Measurements from ENCODE around the gene SDHA.
"Not testable (repeated sequence)": the region's sequence is repeated elsewhere in the genome, so short reads cannot be mapped to it uniquely, and the experiment has no call there.

The SDHA gene

DNA sequence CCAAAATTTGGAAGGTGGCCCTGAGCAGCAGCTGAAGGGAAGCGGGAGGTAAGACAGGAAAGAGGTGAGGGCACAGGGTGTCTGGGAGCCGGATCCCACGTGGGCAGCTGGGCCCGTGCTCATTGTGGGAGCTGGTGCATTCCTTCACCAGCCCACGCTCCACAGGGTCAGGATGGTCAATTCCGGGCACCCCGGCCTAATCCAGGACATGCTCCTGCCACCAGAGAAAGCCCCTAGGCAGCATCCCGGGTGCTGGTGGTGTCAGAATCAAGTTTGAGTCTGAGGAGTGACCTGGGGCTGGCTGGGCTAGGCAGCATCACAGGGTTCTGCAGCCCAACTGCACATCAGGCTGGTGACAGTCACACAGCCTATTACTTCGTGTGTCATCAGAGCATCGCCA, 46.2 kb downstream of the SDHA start:
- DNase-seq = no peak

DNA sequence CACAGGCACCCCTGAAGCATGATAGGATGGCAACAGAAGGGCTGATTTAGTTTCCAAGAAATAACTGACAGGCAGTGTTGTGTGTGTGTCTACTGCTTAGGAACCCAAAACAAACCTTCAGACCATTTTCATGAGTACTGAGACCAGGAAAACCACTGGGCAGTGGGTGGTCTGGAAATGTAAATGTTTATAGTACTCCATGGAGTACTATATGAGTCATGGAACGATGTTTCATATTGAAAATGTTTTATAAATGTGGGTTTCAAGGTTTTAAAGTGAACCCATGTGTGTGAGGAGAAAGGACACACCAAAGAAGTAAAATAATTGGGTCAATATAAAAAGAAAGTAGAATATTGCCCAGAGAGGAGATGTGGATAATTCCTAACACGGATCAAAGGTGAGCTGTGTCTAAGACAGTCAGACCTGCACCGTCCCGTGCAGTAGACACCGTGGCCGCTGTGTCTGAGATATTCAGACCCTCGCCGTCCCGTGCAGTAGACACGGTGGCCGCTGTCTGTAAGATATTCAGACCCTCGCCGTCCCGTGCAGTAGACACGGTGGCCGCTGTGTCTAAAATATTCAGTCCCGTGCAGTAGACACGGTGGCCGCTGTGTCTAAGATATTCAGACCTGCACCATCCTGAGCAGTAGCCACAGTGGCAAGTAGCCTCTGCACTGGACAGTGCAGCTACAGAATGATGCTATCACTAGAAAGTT, 48.3 kb downstream of the SDHA start:
- DNase-seq = not testable (repeated sequence)

DNA sequence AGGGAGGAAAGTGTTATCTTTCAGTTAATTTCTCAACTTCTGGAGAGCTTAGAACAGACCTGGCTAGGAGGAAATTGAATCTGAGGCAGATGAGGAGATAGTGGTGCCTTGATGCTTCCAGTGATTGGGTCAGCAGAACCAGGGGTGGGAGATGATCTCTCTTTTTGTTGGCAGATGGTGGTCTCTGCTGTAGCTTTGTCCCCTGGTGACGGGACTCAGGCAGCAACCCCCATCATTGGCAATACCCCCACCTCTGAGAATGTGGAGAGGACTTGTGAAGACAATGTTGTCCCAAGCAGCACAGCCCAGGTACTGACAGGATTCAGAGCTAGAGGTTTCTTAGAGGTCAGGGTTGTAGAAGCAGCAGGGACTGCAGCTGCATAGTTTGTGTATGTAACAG, 49.6 kb downstream of the SDHA start:
- DNase-seq = no peak

DNA sequence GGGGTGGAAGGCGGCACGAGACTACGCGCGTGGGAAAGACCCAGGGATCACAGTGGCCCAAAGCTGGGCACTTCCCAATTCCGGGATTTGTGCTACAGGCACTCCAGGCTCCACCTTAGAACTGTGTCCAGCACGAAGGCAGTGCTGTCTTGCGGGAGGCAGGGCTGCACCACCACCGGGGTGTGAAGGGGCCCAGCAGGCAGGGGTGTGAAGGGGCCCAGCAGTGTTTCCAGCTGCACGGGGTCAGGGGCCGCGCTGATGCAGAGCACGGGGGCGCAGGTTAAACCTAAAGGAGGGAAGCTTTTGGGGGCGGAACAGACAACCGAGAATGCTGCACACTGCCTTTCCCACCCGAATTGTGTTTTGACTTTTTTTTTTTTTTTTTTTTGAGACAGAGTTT, 52.2 kb downstream of the SDHA start:
- no peak for DNase-seq

DNA sequence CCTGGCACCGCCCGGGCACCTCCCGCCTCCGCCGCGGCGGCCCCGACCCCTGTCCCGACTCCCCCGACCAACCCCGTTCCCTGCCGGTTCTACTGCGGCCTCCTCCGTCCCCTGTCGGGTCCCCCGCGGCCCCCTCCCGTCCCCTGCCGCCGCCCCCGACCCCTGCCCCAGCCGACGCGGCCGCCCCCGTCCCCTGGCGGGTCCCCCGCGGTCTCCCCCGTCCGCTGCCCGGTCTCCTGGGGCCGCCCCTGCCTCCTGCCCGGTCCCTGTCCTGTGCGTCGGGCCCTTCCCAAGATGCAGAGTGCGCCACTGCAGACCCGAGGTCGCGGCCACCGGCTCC, 53.7 kb downstream of the SDHA start:
- not testable (repeated sequence) for DNase-seq

DNA sequence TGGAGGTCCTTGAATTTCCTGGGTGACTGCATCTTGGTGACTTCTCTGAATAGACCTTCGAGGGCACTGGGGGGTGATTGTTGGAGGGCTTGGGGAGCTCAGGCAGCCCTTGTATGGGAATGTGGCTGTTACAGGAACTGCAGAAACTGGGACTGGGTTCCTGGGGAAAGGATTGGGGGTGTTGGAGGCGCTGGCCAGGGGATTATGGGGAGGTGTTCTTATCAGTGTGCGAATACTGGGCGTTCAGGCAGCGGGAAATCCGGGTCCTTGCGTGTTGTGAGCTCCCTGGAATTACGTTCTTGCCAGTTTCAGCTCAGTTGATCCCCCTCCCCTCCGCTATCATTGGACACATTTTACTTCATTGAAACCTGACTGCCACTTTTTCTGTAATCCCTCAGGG, 55.0 kb downstream of the SDHA start:
- DNase-seq = not testable (repeated sequence)

DNA sequence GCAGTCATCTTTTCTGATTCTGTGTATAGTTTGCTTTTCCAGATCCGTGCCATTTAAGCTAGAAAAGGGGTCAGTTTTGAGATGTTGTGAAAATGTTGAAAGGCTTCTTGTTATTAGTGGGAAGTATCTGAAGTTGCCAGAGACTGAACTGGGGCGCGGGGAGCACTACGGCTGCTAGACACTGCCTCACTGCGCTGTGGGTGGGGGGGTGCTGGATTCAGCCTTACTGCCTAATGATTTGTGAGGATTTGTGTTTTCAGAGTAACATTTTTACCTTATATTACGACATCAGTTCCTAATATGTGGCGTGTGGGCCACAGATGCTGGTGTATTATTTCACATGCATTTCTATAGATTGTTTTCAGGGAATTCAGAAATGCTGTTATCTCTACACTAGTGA, 55.4 kb downstream of the SDHA start:
- not testable (repeated sequence) for DNase-seq

DNA sequence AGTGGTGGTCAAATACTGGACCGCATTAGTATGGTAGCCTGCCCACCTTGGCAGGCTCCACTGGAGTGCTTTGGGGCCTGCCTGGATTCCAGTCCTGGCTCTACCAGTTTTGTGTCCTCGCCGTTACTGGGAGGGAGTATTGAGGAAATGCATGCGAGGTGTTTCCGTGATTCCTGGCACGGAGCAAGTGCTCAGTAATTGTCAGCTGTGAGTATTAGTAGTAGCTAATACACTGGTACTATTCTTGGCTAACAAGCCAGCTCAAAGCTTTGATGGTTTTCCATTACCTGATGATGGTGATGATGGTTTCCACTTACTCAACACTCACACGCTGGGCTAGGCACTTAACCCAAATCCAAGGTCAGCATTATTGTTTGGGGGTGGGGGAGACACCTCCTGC, 56.2 kb downstream of the SDHA start:
- not testable (repeated sequence) for DNase-seq

DNA sequence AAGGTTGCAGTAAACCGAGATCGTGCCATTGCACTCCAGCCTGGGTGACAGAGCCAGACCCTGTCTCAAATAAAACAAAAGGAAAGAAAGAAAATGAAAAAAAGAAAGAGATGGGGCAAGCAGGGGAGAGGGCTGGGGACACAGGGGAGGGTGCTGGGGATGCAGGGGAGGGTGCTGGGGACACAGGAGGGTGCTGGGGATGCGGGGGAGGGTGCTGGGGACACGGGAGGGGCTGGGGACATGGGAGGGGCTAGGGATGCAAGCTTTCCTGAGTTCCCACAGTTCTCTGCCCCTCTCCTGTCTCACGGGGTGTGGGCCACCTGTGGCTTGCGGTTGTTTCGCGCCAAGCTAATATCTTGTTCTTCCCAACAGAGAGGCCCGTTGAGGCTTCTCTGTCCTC, 60.5 kb downstream of the SDHA start:
- no peak for DNase-seq

DNA sequence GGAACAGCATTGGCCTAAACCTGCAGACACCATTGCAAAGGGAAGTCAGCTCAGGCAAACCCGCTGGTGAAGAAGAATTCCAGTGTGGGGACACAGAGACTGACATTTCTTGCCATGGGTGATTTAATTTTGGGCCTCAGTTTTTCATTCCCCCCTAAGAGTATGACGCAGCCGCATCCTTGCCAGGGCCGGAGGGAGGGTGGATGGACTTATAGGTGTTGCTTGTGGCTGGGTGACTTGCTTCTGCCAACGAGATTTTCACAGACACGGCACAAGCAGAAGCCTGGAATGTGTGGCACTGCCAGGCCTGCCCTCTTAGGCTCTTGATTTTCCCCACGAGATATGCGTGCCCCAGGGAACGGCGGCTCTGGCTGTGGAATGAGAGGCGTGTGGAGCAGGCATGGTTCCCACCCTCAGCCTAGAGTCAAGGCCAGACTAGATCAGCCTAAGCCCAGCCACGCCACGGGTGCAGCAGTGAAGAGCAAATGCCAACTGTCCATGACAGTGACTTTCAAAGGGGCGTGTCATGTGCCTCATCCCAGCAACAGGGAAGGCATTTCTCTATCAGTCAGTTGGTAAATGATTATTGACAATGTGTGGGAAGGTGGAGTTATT, 61.0 kb downstream of the SDHA start:
- DNase-seq = not testable (repeated sequence)

DNA sequence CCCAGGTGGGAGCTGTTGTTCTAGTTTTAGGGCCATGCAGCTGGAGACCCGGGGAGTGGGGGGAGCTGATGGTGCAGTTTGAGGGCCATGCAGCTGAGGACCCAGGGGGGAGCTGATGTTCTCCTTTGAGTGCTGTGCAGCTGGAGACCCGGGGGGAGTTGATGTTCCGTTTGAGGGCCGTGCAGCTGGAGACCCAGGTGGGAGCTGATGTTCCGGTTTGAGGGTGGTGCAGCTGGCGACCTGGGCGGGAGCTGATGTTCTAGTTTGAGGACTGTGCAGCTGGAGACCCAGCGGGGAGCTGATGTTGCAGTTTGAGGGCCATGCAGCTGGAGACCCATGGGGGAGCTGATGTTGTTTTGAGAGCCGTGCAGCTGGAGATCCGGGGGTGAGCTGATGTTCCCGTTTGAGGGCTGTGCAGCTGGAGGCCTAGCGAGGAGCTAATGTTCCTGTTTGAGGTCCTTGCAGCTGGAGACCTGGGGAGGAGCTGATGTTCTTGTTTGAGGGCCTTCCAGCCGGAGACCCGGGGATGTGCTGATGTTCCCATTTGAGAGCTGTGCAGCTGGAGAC, 68.0 kb downstream of the SDHA start:
- no peak for DNase-seq

DNA sequence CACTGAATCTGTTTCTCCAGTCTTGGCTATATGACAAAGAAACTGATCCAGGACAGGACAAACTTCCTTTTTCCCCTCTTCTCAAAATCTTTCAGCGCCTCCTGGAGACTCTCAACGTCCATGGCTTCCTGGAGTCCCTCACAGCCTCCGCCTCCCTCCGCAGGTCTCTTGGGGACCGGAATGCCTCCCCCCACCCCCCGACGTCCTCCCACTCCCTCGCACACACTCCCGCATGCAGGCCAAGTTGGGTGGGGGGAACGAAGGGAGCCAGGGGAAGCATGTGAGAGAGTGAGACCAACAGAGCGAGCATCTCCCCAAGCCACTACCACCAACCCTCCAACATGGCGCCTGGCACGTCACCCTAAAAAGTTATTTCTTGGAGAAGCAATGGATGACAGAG, 72.1 kb downstream of the SDHA start:
- not testable (repeated sequence) for DNase-seq

DNA sequence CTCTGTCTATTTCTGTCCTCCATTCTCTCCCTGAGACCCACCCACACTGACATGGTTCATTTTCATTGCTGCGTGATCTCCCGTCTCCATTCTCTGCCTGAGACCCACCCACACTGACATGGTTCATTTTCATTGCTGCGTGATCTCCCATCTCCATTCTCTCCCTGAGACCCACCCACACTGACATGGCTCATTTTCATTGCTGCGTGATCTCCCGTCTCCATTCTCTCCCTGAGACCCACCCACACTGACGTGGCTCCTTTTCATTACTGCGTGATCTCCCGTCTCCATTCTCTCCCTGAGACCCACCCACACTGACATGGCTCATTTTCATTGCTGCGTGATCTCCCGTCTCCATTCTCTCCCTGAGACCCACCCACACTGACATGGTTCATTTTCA, 73.2 kb downstream of the SDHA start:
- DNase-seq = not testable (repeated sequence)

DNA sequence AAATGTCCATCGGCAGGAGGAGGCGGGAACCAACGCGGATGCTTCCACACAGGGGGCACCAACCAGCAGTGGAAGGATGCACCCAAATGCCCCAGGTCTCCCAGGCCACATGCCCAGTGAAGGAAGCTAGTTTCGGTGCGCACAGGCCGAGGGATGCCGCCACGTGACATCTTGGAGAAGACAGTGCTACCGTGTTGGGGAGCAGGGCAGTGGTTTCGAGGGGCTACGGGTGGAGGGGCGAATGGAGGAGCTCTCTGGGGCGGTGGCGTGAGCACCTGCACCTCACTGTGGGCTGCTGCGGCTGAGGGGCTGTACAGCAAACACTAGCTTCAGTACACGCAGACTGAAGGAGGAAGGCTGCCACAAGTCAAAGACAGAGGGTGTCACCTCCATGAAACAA, 76.7 kb downstream of the SDHA start:
- DNase-seq = not testable (repeated sequence)

DNA sequence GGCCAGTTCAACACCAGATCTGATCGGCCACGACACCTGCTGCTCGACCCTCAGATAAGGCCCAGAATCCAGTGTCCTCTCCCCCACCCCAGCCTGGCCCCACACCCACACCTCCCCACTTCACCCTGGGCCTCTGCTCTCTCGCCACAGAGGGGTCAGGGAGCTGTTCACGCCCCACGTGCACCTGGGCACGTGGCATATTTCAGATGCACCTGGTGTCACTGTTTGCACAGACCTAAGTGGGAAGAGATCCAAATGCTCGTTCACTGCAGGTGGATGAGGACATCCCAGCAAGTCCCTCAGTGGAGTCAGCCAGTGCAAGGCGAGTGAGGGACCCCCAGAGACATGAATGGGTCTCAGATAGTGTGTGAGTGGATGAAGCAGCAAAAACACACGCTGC, 78.1 kb downstream of the SDHA start:
- DNase-seq = not testable (repeated sequence)

DNA sequence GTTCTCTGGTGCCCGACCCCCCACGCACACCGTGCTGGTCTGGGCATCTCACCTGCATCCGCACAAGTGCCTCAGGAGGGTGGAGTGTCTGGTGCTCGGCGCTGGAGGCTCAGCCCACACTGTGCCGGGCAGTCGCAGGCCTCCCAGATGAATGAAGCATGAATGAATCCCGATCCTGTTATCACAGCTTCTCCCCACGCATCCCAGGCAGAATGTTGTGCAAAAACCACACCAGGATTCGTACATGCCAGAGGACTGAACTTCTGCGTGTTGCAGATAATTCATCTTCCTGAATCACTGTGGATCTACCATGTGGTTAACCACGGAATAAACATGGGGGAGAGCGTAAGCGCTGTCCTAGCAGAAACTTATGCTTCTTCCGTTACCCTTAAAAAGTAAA, 78.8 kb downstream of the SDHA start:
- DNase-seq = not testable (repeated sequence)

DNA sequence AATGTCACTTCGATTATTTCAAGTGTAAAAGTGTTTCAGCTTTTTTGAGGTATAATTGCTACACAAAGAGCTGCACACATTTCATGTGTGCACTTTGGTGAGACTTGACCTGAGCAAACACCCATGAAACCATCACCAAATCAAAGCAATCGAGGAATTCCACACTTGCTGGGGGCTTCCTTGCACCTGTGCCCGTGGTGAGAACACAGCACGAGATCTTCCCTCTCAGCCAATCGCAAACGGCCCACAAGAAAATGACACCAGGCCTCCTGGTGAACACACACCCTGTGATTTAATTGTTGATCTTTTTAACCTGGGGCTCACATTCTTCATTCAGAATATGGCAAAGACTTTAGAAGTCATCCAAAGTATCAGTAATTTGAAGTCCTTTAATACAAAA, 79.3 kb downstream of the SDHA start:
- not testable (repeated sequence) for DNase-seq

DNA sequence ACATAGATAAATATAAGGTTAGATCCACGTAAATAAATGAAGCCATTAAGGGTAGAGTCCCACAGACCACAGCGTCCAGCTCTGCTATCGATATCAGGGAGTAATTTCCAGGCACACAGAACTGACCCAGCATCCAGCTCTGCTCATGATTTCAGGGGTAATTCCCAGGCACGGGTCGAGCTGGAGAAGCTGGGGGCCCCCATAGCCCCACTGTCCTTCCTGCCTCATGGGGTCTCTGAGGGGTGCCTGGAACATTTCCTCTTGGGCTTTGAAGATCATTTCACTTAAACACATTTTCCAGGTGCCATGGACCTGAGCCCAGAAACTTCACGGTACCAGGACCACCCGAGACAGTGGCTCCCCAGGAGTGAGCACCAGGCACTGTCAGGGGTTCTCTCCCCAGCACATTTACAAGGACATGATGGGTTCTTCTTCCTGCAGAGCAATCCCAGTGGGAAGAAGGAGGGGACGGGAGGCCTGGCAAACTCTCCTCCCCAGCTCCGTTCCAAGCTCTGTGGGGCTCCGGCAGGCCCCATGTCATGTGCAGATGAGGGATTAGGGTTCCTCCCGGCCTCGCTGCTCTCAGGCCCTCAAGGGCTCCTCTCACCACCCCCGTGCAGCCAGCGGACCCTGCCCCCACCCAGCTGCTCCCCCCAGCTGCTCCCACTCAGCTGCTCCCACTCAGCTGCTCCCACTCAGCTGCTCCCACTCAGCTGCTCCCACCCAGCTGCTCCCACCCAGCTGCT, 80.0 kb downstream of the SDHA start:
- not testable (repeated sequence) for DNase-seq

DNA sequence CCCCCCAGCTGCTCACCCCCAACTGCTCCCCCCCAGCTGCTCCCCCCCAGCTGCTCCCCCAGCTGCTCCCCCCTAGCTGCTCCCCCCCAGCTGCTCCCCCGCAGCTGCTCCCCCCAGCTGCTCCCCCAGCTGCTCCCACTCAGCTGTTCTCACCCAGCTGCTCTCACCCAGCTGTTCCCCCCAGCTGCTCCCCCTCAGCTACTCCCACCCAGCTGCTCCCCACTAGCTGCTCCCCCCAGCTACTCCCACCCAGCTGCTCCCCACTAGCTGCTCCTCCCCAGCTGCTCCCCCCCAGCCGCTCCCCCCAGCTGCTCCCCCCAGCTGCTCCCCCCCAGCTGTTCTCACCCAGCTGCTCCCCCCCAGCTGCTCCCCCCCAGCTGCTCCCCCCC, 80.6 kb downstream of the SDHA start:
- no peak for DNase-seq

DNA sequence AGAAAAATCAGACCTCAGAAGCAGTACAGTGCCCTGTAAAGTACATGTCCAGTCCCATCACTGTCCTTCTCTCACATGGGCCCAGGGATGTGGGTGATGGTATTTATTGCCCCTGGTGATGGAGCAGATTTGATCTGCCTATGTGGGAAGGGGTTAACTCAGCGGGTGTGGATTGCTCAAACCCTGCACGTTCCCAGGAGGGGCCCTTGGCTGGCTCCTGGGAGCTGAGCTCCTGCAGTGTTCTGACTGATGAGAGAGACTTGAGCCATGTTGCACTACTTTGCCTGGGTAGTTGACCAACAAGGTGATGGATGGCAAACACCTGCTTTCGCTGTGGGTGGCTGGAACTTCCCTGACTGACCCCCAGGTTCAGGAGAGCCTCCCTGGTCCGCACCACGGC, 81.8 kb downstream of the SDHA start:
- DNase-seq = not testable (repeated sequence)

DNA sequence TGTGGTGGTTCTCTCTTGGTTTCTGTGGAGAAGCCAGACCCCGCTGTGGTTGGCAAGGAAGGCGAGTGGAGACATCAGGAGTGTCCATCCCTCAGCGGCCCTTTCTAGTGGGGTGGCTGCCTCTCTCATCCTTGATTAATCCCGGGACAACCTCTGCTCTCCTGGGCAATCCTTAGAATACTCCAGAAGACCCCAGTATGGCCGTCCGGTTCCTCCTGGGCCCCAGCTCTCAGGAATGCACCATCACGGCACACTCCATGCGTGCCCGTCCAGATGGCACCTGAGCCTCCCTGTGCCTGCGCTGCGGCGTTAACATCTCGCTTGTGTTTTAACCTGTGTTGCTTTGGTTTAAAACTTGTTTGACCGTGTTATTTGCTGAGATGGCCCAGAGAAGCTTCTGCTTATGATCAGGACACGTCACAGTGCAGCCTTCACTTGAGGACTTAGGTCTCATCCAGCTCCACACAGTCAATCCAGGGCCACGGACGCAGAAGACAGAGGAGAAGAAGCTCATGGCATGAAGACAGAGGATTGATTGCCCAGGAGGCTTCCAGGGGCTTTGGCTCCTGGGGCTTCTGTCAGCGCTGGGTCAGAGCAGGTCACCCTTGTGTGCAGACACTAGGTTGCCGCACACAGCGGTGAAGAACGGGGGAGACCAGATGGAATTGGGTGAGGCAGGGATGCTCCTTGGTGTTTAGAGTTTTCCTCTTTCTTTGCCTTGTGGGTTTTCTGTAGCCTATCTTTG, 82.7 kb downstream of the SDHA start:
- DNase-seq = not testable (repeated sequence)

DNA sequence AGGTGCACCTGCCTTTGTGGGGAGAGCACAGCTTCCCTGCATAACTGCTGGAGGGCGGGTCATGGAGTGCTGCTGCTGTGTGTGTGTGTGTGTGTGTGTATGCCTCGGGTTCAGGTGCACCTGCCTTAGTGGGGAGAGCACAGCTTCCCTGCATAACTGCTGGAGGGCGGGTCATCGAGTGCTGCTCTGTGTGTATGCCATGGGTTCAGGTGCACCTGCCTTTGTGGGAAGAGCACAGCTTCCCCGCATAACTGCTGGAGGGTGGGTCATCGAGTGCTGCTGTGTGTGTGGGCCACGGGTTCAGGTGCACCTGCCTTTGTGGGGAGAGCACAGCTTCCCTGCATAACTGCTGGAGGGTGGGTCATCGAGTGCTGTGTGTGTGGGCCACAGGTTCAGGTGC, 84.3 kb downstream of the SDHA start:
- not testable (repeated sequence) for DNase-seq

DNA sequence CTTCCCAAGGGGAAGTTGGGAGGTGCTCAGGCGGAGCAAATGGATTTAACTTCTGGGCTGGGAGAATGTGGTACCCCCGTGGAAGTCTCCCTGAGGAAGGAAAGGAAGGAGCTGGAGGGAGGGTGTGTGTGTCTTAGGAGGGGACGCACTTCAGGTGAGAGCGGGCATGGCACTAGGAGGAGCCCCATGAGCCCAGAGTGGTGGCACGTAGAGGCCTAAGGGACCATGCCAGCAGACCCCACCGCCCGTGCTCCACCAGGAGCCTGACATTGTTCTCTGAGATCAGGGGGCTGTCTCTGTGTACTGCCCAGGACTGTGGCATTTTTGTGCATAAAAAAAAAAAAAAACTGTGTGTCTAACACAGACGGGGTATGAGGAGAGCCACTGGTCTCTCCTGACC, 84.8 kb downstream of the SDHA start:
- DNase-seq = no peak
